Fibroblast of skin of scalp (primary cell): ENCODE data around the gene SERPINA10.
A peak's percentile ranks its signal among the peaks of the same experiment; 100 is the strongest.
"Not testable (repeated sequence)": the region's sequence is repeated elsewhere in the genome, so short reads cannot be mapped to it uniquely, and the experiment has no call there.

ENCODE experiments used
- DNase-seq: peaks from one replicate; pipeline ENCODE4 v3.0.0-alpha.2; 2013

The SERPINA10 gene

GRCh38 chr14:94282991-94283723 is 9.9 kb downstream of the SERPINA10 start:
- peak; percentile 43 for DNase-seq

- peak; percentile 77 for DNase-seq
These were observed 14.3 kb downstream of the SERPINA10 start for GRCh38 chr14:94278731-94279130.

GRCh38 chr14:94276898-94277561 is 16.0 kb downstream of the SERPINA10 start:
- not testable (repeated sequence) for DNase-seq

DNA sequence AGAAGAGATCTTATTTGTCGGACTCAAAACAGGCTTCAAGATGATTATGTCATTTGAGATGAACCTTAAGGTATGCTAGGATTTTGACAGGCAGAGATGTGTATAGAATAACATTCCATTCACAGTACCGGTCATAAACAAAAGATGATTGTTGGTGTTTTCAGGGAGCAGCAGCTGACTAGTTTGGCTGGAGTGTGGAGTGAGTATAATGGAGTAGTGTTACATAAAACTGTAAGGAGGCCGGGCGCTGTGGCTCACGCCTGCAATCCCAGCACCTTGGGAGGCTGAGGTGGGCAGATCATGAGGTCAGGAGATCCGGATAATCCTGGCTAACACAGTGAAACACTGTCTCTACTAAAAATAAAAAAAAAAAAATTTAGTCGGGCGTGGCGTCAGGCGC is 23.9 kb downstream of the SERPINA10 start:
- DNase-seq = no peak

- DNase-seq = not testable (repeated sequence)
These were observed 24.5 kb downstream of the SERPINA10 start for GRCh38 chr14:94268582-94268981.

DNA sequence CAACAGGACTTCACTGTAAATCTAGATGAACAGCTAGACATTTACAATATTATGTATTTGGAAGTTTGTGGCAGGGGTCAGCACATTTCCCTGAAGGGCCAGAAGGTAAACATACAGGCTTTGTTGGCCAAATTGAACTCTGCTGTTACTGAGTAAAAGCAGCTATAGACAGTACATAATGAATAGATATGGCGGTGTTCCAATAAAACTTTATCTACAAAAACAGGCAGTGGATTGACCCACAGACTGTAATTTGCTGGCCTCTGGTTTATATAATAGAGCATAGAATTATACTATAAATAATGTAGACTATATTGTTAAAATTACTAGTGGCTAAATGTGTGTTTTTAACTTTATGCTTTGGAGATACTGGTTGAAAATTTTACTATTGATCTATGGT is 25.7 kb downstream of the SERPINA10 start:
- no peak for DNase-seq

GRCh38 chr14:94264195-94264594 is 28.9 kb downstream of the SERPINA10 start:
- DNase-seq = not testable (repeated sequence)

GRCh38 chr14:94244182-94244581 is 48.9 kb downstream of the SERPINA10 start:
- DNase-seq = no peak

GRCh38 chr14:94239406-94239805 is 53.7 kb downstream of the SERPINA10 start:
- DNase-seq = no peak

DNA sequence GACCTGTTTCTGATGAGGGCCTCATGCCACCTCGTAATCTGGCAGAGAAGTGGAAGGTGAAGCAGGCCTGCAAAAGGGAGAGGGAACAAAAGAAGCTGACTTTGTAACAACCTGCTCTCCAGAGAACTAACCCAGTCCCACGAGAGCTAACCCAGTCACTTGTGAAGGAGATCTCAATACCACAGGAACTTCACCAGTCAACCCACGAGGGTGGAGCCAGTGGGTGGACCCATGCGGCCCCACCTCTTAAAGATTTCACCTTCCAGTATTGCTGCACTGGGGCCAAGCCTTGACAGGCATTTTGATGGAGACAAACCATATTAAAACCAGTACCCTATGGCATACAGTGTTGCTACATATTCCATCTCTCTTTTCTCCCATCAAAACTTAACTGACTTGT is 55.1 kb downstream of the SERPINA10 start:
- no peak for DNase-seq

- DNase-seq = no peak
These were observed 56.0 kb downstream of the SERPINA10 start for GRCh38 chr14:94237046-94237445.
